Measurements from ENCODE around the gene LRRC71.
"Not testable (repeated sequence)": the region's sequence is repeated elsewhere in the genome, so short reads cannot be mapped to it uniquely, and the experiment has no call there.

Gene LRRC71

DNA sequence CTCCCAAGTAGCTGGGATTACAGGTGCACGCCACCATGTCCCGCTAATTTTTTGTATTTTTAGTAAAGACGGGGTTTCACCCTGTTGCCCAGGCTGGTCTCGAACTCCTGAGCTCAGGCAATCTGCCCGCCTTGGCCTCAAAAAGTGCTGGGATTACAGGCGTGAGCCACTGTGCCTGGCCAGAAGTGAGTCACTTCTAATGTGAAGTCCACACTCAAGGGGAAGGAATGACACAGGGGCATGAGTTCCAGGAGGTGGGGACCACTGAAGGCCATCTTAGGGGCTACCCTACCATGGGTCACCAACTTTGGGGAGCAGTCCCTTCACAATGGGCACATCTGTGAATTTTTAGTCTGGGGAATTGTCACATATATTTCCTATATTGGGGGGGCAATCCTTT lies 6.3 kb downstream of the LRRC71 start:
- not testable (repeated sequence) for H3K36me3 Mint-ChIP-seq, ATAC-seq, H3K9me3 Mint-ChIP-seq, H3K4me3 Mint-ChIP-seq, H3K27ac Mint-ChIP-seq
- Mint-ChIP-seq H3K27me3 (peaks cover 88% of the 10 kb centered on the region), H3K4me1 (peaks cover 28% of the 10 kb centered on the region)

- ATAC-seq = peak; percentile 58
- Mint-ChIP-seq H3K4me3 (no peak overlapping the region), H3K27ac (no peak overlapping the region), H3K27me3 (peaks cover 88% of the 10 kb centered on the region), H3K9me3 (no peaks in the 10 kb centered on the region), H3K36me3 (no peaks in the 10 kb centered on the region), H3K4me1 (peaks cover 28% of the 10 kb centered on the region)
These were observed 7.0 kb downstream of the LRRC71 start for GRCh38 chr1:156927215-156928042.

DNA sequence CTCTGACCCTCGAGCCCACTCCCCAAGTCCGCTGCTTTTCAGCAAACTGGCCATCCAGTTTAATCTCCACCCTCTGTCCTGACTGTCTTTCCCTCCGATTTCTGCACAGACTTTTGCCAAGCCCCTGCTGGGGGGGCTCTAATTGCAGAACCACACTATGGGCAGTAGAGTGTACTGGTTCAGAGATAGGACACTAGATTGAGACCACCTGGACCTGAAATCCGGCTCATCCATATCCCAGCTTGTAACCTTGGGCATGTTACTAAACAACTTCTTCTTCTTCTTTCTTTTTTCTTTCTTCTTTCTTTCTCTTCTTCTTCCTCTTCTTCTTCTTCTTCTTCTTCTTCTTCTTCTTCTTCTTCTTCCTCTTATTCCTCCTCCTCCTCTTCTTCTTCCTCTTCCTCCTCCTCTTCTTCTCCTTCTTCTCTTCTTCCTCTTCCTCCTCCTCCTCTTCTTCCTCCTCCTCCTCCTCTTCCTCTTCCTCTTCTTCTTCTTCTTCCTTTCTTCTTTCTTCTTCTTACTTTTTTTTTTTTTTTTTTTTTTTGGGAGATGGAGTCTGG lies 7.7 kb downstream of the LRRC71 start:
- H3K36me3 Mint-ChIP-seq = no peaks in the 10 kb centered on the region
- no peaks in the 10 kb centered on the region for H3K9me3 Mint-ChIP-seq
- H3K4me1 Mint-ChIP-seq = peaks cover 27% of the 10 kb centered on the region
- H3K27ac Mint-ChIP-seq = no peak overlapping the region
- H3K27me3 Mint-ChIP-seq = peaks cover 87% of the 10 kb centered on the region
- ATAC-seq = peak; percentile 28
- H3K4me3 Mint-ChIP-seq = peak overlapping the region; percentile 37

GRCh38 chr1:156929596-156930238 lies 9.3 kb downstream of the LRRC71 start:
- no peak for ATAC-seq
- no peak overlapping the region for H3K4me3 Mint-ChIP-seq
- H3K4me1 Mint-ChIP-seq = peaks cover 21% of the 10 kb centered on the region
- H3K27me3 Mint-ChIP-seq = peaks cover 90% of the 10 kb centered on the region
- H3K36me3 Mint-ChIP-seq = no peaks in the 10 kb centered on the region
- no peaks in the 10 kb centered on the region for H3K9me3 Mint-ChIP-seq
- no peak overlapping the region for H3K27ac Mint-ChIP-seq

DNA sequence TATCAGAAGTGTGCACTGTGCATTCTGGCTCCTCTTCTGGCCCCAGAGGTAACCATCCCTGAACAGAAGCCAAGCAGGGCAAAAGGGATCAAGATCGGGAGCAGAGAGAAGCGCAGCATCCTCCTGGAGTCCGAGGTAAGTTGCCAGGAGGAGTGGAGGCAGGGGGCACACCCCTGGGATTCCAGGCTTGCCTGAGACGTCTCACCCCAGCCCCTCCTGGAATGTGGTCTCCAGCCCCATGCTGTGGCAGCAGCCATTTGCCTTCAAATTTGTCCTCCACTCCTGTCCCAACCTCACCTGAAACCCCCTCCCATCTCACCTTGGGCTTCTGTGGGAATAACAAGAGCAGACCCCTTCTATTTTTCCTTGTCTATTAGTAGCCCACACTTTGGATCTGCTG lies 10.1 kb downstream of the LRRC71 start:
- Mint-ChIP-seq H3K4me1 (peaks cover 21% of the 10 kb centered on the region), H3K27me3 (peaks cover 83% of the 10 kb centered on the region), H3K27ac (no peak overlapping the region), H3K36me3 (no peaks in the 10 kb centered on the region), H3K4me3 (no peak overlapping the region), H3K9me3 (no peaks in the 10 kb centered on the region)
- ATAC-seq = no peak

- ATAC-seq = no peak
- Mint-ChIP-seq H3K27ac (no peak overlapping the region), H3K4me3 (no peak overlapping the region), H3K9me3 (no peaks in the 10 kb centered on the region), H3K27me3 (peaks cover 75% of the 10 kb centered on the region), H3K4me1 (peaks cover 21% of the 10 kb centered on the region), H3K36me3 (no peaks in the 10 kb centered on the region)
These were observed 10.9 kb downstream of the LRRC71 start for GRCh38 chr1:156931211-156931952.

DNA sequence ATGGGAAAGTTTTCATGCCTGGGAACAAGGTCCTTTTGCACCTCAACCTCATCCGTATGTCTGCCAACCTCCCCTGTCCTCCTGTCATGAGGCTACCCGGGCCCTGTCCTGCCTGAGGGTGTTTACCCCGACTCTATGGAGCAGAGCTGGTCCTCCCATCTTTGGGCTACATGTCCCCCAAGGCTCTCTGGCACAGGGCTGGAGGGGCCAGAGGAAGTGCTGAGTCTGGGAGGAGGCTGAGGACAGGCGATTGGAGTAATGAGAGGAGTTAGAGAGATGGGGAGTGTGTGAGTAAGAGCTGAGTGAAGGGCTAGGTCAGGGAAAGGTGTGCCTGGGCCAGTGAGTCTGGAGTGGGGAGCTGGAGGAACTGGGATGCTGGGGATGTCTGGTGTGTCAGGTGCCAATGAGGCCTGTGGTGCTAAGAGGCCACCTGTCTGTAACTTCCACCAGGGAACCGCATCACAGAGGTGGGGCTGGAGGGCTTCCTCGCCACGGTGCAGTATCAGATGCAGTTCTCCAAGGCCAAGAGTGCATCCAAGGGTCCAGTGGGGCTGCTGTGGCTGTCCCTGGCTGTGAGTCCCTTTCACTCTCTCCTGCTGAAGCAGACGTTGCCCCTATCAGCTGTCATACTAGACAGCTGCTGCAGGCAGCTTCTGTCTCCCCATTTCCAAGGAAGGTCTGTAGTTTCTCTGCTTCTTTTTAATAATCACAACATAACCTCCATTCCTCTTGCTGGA lies 11.7 kb downstream of the LRRC71 start:
- Mint-ChIP-seq H3K9me3 (no peaks in the 10 kb centered on the region), H3K4me1 (peaks cover 19% of the 10 kb centered on the region), H3K27me3 (peaks cover 69% of the 10 kb centered on the region), H3K4me3 (no peak overlapping the region), H3K27ac (no peak overlapping the region), H3K36me3 (no peaks in the 10 kb centered on the region)
- ATAC-seq = no peak

- Mint-ChIP-seq H3K4me1 (peaks cover 11% of the 10 kb centered on the region), H3K9me3 (no peaks in the 10 kb centered on the region), H3K27ac (no peak overlapping the region), H3K4me3 (no peak overlapping the region), H3K36me3 (no peaks in the 10 kb centered on the region), H3K27me3 (peaks cover 59% of the 10 kb centered on the region)
- ATAC-seq = no peak
These were observed 12.7 kb downstream of the LRRC71 start for GRCh38 chr1:156933136-156933535.

- no peak for ATAC-seq
- peaks cover 35% of the 10 kb centered on the region for H3K27me3 Mint-ChIP-seq
- no peak overlapping the region for H3K27ac Mint-ChIP-seq
- H3K36me3 Mint-ChIP-seq = no peaks in the 10 kb centered on the region
- H3K9me3 Mint-ChIP-seq = no peaks in the 10 kb centered on the region
- H3K4me1 Mint-ChIP-seq = no peaks in the 10 kb centered on the region
- no peak overlapping the region for H3K4me3 Mint-ChIP-seq
These were observed 15.2 kb downstream of the LRRC71 start for GRCh38 chr1:156935505-156936128.

DNA sequence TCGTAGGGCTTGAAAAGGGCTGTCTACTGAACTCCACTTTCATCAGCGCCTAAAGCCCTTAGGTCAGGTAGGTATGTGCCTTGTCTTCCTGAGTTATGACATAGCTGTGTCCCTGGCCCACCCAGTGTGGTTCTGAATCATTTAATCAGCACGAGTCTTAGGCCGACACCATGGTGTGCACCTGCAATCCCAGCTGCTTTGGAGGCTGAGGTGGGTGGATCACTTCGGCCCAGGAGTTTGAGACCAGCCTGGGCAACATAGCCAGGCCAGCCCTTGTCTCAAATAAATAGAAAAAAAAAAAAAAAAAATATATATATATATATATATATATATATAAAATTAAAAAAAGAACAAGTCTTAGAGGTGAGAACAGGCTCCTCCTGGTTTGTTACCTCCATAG lies 15.8 kb downstream of the LRRC71 start:
- H3K9me3 Mint-ChIP-seq = no peaks in the 10 kb centered on the region
- H3K27ac Mint-ChIP-seq = no peak overlapping the region
- peaks cover 35% of the 10 kb centered on the region for H3K27me3 Mint-ChIP-seq
- no peak overlapping the region for H3K4me3 Mint-ChIP-seq
- no peaks in the 10 kb centered on the region for H3K4me1 Mint-ChIP-seq
- no peak for ATAC-seq
- H3K36me3 Mint-ChIP-seq = peaks cover 4% of the 10 kb centered on the region

GRCh38 chr1:156936721-156937220 lies 16.3 kb downstream of the LRRC71 start:
- no peak overlapping the region for H3K27ac Mint-ChIP-seq

GRCh38 chr1:156937883-156938282 lies 17.5 kb downstream of the LRRC71 start:
- peaks cover 6% of the 10 kb centered on the region for H3K36me3 Mint-ChIP-seq
- no peak overlapping the region for H3K4me3 Mint-ChIP-seq
- H3K27ac Mint-ChIP-seq = no peak overlapping the region
- no peaks in the 10 kb centered on the region for H3K9me3 Mint-ChIP-seq
- no peak for ATAC-seq
- H3K4me1 Mint-ChIP-seq = no peaks in the 10 kb centered on the region
- H3K27me3 Mint-ChIP-seq = peaks cover 22% of the 10 kb centered on the region

More at GRCh38 chr1:156936721-156937220, 16.3 kb downstream of the LRRC71 start:
- Mint-ChIP-seq H3K9me3 (no peaks in the 10 kb centered on the region), H3K4me3 (no peak overlapping the region), H3K4me1 (no peaks in the 10 kb centered on the region), H3K36me3 (peaks cover 6% of the 10 kb centered on the region), H3K27me3 (peaks cover 32% of the 10 kb centered on the region)
- no peak for ATAC-seq

- Mint-ChIP-seq H3K9me3 (no peaks in the 10 kb centered on the region), H3K4me3 (no peak overlapping the region), H3K36me3 (peaks cover 6% of the 10 kb centered on the region), H3K27ac (no peak overlapping the region), H3K4me1 (no peaks in the 10 kb centered on the region), H3K27me3 (peaks cover 13% of the 10 kb centered on the region)
- no peak for ATAC-seq
These were observed 18.4 kb downstream of the LRRC71 start for GRCh38 chr1:156938813-156939212.

GRCh38 chr1:156939786-156940334 lies 19.4 kb downstream of the LRRC71 start:
- no peak for ATAC-seq
- H3K36me3 Mint-ChIP-seq = peaks cover 6% of the 10 kb centered on the region
- H3K4me1 Mint-ChIP-seq = no peaks in the 10 kb centered on the region
- H3K27me3 Mint-ChIP-seq = peaks cover 9% of the 10 kb centered on the region
- H3K27ac Mint-ChIP-seq = no peak overlapping the region
- H3K9me3 Mint-ChIP-seq = no peaks in the 10 kb centered on the region
- no peak overlapping the region for H3K4me3 Mint-ChIP-seq

Data from stimulated activated memory B cell treated with anti-CD40 and anti-IgM and Interleukin-4, amounts not matched to agents 10 μg/mL and 1 μg/mL and 100 μg/mL, for 72 hours (primary cell).